H54 (cell line): ENCODE results near the gene PAK1IP1.
"Not testable (repeated sequence)": the region's sequence is repeated elsewhere in the genome, so short reads cannot be mapped to it uniquely, and the experiment has no call there.

Experiments used
- DNase-seq: peaks from one replicate; pipeline ENCODE4 v3.0.0; 2011; ENCODE audit warnings: low spot score, mixed read lengths; ENCODE audit not compliant: insufficient read length
- FAIRE-seq: peaks from 3 replicates; lab custom pipeline; 2011; peaks lifted over from hg19 to GRCh38; lab: Jason Lieb, UNC
- POLR2A ChIP-seq: IDR thresholded peaks from 2 replicates; pipeline ENCODE4 v1.6.1; 2011; ENCODE audit warnings: low read depth, mild to moderate bottlenecking, low read length

PAK1IP1 gene

GRCh38 chr6:10742251-10742650 is 47.5 kb downstream of the PAK1IP1 start:
- no peak for FAIRE-seq
- TF ChIP-seq POLR2A = no peak

GRCh38 chr6:10743515-10743914 is 48.7 kb downstream of the PAK1IP1 start:
- DNase-seq (no peak), FAIRE-seq (no peak)
- no peak for TF ChIP-seq POLR2A

More at GRCh38 chr6:10742251-10742650, 47.5 kb downstream of the PAK1IP1 start:
- DNase-seq = no peak

GRCh38 chr6:10745116-10745515 is 50.3 kb downstream of the PAK1IP1 start:
- no peak for DNase-seq
- FAIRE-seq = no peak
- TF ChIP-seq POLR2A = no peak

- FAIRE-seq = no peak
- TF ChIP-seq POLR2A = no peak
- no peak for DNase-seq
Measured at GRCh38 chr6:10746915-10747250, 52.1 kb downstream of the PAK1IP1 start.

GRCh38 chr6:10747251-10747972 is 52.6 kb downstream of the PAK1IP1 start, which contains the start of gene TMEM14B:
TMEM14B (plus strand) TSS chr6:10747805; CDS start chr6:10749246, 1,441 bp downstream.
- peak; percentile 85 for TF ChIP-seq POLR2A
- DNase-seq (peak; percentile 91), FAIRE-seq (peak; percentile 64)

- DNase-seq (no peak), FAIRE-seq (no peak)
- no peak for TF ChIP-seq POLR2A
Measured at GRCh38 chr6:10749734-10750133, 55.0 kb downstream of the PAK1IP1 start.

- FAIRE-seq, DNase-seq: not testable (repeated sequence)
Measured at GRCh38 chr6:10750568-10750967, 55.8 kb downstream of the PAK1IP1 start.

GRCh38 chr6:10751757-10752156 is 57.0 kb downstream of the PAK1IP1 start:
- not testable (repeated sequence) for DNase-seq, FAIRE-seq

- DNase-seq = no peak
- no peak for FAIRE-seq
- no peak for TF ChIP-seq POLR2A
Measured at GRCh38 chr6:10756085-10756484, 61.3 kb downstream of the PAK1IP1 start.
